ENCODE data around the gene CALCR. TPM values are rescaled to one million over a fixed set of nuclear protein-coding genes. Genes with fewer than 3 reads are reported as not detected.

The CALCR gene
- total RNA-seq, 1 donor from 2014 or later = not detected

DNA sequence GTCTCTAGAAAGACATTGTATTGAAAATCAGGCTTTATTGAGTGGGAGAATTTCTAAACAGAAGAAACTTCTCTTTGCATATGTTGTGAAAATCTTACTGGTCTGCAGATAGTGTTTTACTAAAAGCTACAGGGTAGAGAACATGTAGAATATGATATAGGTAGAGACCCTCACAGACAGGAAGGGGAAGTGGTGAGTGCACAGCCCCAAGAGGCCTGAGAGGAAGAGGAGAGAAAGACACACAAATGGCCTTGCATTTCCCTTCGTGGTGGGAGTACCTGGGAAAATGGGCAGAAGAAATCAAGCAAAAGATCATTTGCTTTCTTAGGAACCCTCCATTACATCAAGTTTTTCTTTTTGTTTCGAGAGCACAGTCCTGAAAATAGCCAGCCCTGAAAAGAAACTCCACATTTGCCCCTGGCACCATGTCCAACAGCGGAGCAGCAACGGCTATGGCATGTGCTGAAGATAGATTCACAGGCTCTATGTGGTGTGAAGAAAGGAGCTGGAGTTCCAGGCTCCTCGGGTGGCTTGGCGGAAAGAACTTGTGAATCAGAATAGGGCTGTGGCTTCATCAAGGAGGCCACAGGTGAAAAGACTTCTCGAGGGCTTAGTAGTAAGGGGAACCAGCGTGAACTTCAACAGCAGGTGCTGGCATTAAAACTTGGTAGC lies 143.5 kb downstream of the CALCR start:
- H3K27ac ChIP-seq = no peak overlapping the region
- ATAC-seq = no peak
- no peaks in the 10 kb centered on the region for H3K36me3 ChIP-seq
- TF ChIP-seq, protein P1, sequence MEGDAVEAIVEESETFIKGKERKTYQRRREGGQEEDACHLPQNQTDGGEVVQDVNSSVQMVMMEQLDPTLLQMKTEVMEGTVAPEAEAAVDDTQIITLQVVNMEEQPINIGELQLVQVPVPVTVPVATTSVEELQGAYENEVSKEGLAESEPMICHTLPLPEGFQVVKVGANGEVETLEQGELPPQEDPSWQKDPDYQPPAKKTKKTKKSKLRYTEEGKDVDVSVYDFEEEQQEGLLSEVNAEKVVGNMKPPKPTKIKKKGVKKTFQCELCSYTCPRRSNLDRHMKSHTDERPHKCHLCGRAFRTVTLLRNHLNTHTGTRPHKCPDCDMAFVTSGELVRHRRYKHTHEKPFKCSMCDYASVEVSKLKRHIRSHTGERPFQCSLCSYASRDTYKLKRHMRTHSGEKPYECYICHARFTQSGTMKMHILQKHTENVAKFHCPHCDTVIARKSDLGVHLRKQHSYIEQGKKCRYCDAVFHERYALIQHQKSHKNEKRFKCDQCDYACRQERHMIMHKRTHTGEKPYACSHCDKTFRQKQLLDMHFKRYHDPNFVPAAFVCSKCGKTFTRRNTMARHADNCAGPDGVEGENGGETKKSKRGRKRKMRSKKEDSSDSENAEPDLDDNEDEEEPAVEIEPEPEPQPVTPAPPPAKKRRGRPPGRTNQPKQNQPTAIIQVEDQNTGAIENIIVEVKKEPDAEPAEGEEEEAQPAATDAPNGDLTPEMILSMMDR (IDR thresholded peaks at IDR 0.05) = no peak
- intact Hi-C loops (cut with DNase I) = no loop called here
- no peaks in the 10 kb centered on the region for H3K9me3 ChIP-seq
- H3K27me3 ChIP-seq = no peaks in the 10 kb centered on the region
- no peak for DNase-seq
- no peaks in the 10 kb centered on the region for H3K4me1 ChIP-seq
- H3K4me3 ChIP-seq = no peak overlapping the region

DNA sequence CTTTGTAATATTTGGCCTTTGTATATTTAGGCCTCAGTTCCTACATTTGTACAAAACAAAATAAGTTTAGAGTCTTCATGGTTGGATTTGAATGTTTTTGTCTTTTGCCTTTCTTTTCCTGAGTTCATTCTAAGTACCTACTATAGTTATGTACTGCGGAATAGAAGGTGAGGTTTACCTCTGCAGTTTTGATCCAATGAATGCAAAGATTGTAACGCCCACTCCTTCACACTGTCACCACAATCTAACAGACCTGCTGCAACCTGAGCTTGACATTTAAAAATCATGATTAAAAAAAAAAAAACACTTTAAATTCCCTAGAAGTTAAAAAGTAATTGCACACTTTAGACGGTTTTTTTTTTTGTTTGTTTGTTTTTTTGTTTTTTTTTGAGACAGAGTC lies 145.0 kb downstream of the CALCR start:
- TF ChIP-seq, protein P1 (IDR thresholded peaks at IDR 0.05) = no peak
- no peaks in the 10 kb centered on the region for H3K4me1 ChIP-seq
- H3K27ac ChIP-seq = no peak overlapping the region
- no peaks in the 10 kb centered on the region for H3K9me3 ChIP-seq
- intact Hi-C loops (cut with DNase I) = no loop called here
- no peaks in the 10 kb centered on the region for H3K36me3 ChIP-seq
- ATAC-seq (no peak), DNase-seq (no peak)
- H3K4me3 ChIP-seq = no peak overlapping the region
- H3K27me3 ChIP-seq = no peaks in the 10 kb centered on the region

DNA sequence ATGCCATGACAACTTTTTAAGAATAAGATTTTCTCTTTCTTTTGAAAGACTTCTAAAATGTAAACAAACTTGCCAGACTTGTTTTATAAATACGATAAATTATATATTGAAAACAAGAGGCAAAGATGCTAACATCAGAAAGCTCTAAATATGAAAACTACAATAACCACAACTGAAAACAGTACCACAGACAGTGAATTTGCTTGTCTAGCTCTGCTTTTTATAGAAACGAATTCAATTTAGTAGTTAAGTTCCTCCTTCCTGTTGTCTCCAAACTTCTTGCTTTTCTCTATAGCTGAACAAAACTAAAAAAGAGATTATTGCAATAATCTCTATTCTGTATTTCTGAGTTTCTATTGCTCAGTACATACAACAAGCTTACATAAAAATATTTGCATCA lies 147.4 kb downstream of the CALCR start:
- no peak overlapping the region for H3K4me3 ChIP-seq
- no peaks in the 10 kb centered on the region for H3K27me3 ChIP-seq
- TF ChIP-seq, protein P1 (IDR thresholded peaks at IDR 0.05) = no peak
- intact Hi-C loops (cut with DNase I) = no loop called here
- no peak overlapping the region for H3K27ac ChIP-seq
- no peaks in the 10 kb centered on the region for H3K36me3 ChIP-seq
- H3K4me1 ChIP-seq = no peaks in the 10 kb centered on the region
- no peaks in the 10 kb centered on the region for H3K9me3 ChIP-seq
- no peak for DNase-seq
- no peak for ATAC-seq

DNA sequence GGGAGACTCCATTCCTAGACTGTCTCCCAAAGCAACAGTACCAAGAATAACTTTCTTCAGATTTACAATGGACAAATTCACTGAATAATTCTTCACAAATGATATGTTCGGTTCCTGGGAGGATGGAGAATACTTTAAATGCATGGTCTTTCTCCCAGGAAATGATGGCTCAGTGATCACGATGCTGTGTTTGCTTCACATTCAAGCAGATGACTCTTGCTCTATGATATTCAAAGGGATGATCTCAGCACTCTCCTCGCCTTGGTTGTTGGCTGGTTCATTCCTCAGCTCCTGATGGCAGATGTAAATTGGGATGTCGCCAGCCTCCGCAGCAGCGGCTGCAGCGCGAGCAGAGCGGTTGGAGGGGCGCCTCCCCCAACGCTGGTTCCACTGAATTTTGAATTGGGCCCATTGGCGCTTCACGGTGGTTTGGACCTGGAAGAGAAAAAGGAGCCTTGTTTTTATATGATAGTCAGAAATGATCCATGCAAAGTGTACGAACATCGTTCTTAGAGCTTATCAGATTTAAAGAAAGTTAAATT lies 148.3 kb downstream of the CALCR start:
- no peak overlapping the region for H3K4me3 ChIP-seq
- H3K27me3 ChIP-seq = no peaks in the 10 kb centered on the region
- H3K27ac ChIP-seq = no peak overlapping the region
- intact Hi-C loops (cut with DNase I) = no loop called here
- no peaks in the 10 kb centered on the region for H3K9me3 ChIP-seq
- H3K36me3 ChIP-seq = no peaks in the 10 kb centered on the region
- DNase-seq (no peak), ATAC-seq (no peak)
- H3K4me1 ChIP-seq = no peaks in the 10 kb centered on the region
- TF ChIP-seq, protein P1 (IDR thresholded peaks at IDR 0.05) = no peak

DNA sequence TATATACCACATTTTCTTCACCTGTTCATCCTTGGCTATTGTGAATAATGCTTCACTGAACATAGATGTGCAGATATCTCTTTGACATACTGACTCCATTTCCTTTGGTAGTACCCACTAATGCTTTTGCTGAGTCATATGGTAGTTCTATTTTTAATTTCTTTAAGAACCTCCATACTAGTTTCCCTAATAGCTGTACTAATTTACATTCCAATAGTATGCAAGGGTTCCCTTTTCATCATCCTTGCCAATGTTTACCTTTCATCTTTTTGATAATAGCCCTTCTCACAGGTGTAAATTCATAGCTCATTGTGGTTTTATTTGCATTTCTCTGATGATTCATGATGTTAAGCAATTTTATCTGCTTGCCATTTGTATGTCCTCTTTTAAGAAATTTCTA lies 159.9 kb downstream of the CALCR start:
- H3K27ac ChIP-seq = no peak overlapping the region
- no peak overlapping the region for H3K4me3 ChIP-seq
- H3K27me3 ChIP-seq = no peaks in the 10 kb centered on the region
- intact Hi-C loops (cut with DNase I) = no loop called here
- H3K36me3 ChIP-seq = no peaks in the 10 kb centered on the region
- H3K9me3 ChIP-seq = no peaks in the 10 kb centered on the region
- ATAC-seq (no peak), DNase-seq (no peak)
- TF ChIP-seq, protein P1 (IDR thresholded peaks at IDR 0.05) = no peak
- no peaks in the 10 kb centered on the region for H3K4me1 ChIP-seq

Data from upper lobe of right lung (tissue), 1 donor.